Activated CD8-positive, alpha-beta T cell treated with anti-CD3 and anti-CD28 coated beads for 36 hours (primary cell): ENCODE measurements around the gene STIMATE. TPM values are rescaled to one million over a fixed set of nuclear protein-coding genes. Genes with fewer than 3 reads are reported as not detected.

Source experiments
- ATAC-seq: fragments of 200-7000 bp; cut with Tn5 transposase; one replicate; pipeline ENCODE4 v1.10.0; 2021; ENCODE audit warnings: mild to moderate bottlenecking, moderate library complexity
- CTCF ChIA-PET: fragments of 350-600 bp; sonication (Branson Sonifier 250); formaldehyde crosslinking; loops from one replicate; lab custom pipeline; 2021; ENCODE audit warnings: antibody characterized with exemption; lab: Charles Lee
- POLR2A ChIA-PET: fragments of 350-600 bp; sonication (Branson Sonifier 250); formaldehyde crosslinking; loops from one replicate; lab custom pipeline; 2021; ENCODE audit warnings: antibody characterized with exemption; lab: Charles Lee
- DNase-seq: peaks from one replicate; pipeline ENCODE4 v3.0.0-alpha.2; 2020
- H3K27ac Mint-ChIP-seq: one replicate; pipeline ENCODE4 v1.8.0; 2021; ENCODE audit warnings: mild to moderate bottlenecking, mixed read lengths
- H3K27me3 Mint-ChIP-seq: one replicate; pipeline ENCODE4 v1.8.0; 2021; ENCODE audit warnings: mixed read lengths
- H3K36me3 Mint-ChIP-seq: one replicate; pipeline ENCODE4 v1.8.0; 2021; ENCODE audit warnings: low read depth, mixed read lengths
- H3K4me1 Mint-ChIP-seq: one replicate; pipeline ENCODE4 v1.8.0; 2021; ENCODE audit warnings: low read depth, mixed read lengths
- H3K4me3 Mint-ChIP-seq: one replicate; pipeline ENCODE4 v1.8.0; 2021; ENCODE audit warnings: mild to moderate bottlenecking, moderate library complexity, mixed read lengths
- H3K9me3 Mint-ChIP-seq: one replicate; pipeline ENCODE4 v1.8.0; 2021; ENCODE audit warnings: mixed read lengths
- intact Hi-C: fragments of 100-400 bp; cut with micrococcal nuclease; formaldehyde crosslinking; loops from one replicate; pipeline ENCODE4 v1.10.0; 2022
- total RNA-seq, 2 experiments: library from RNA; stranded (reverse); gene quantifications; one replicate each; pipeline ENCODE4 v1.2.3, GENCODE V29; 2021
- TF ChIP-seq, protein P1 (sequence below): fragments of 200-600 bp; IDR thresholded peaks from one replicate; pipeline ENCODE4 v1.8.0; 2022; ENCODE audit warnings: antibody characterized with exemption, mild to moderate bottlenecking

Gene STIMATE
- total RNA-seq, 2 experiments from 2014 or later, result 17.3 to 18.3 TPM

DNA sequence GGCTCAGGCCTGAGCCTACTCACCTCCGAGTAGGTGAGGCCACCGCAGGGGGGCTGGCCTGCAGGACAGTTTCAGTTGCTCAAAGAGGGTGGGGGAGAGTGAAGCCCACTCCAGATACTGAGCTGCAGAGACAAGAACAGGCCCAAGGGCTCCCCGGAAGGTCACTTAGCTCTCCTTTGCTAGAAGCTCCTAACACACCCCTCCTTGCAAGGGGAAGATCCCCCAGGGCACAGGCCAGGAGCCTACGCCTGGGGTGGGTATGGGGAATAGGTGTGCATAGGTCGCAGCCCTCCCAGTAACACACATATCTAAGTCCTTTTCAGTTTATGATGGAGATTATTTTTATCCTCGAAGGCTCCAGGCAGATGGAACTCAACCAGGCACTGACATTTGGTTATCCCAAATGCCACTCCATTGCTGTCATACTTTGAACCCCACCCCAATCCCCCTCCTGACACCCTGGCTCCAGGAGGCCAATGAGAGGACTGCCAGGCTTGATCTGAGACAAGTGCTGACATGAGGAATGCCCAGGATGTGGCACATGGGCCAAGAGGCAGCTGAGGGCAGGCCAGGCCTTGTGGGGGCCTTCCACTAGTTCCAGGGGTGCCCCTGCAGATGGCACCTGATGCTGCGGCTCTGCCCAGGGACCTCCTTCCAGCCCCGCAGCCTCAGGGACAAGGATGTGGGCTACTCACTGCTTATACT lies 61.4 kb downstream of the STIMATE start:
- Mint-ChIP-seq H3K27me3 (no peaks in the 10 kb centered on the region), H3K4me3 (no peak overlapping the region), H3K4me1 (peaks cover 27% of the 10 kb centered on the region), H3K36me3 (peaks cover under 1% of the 10 kb centered on the region), H3K9me3 (no peaks in the 10 kb centered on the region), H3K27ac (no peak overlapping the region)
- no peak for DNase-seq
- ATAC-seq, result no peak
- ChIA-PET CTCF (interaction anchor here (1.0 kb wide), 1 partner anchor 236 kb away, joined by 3 read pairs; no protein-coding TSS in a partner anchor), POLR2A (no interaction called here)
- TF ChIP-seq, protein P1, sequence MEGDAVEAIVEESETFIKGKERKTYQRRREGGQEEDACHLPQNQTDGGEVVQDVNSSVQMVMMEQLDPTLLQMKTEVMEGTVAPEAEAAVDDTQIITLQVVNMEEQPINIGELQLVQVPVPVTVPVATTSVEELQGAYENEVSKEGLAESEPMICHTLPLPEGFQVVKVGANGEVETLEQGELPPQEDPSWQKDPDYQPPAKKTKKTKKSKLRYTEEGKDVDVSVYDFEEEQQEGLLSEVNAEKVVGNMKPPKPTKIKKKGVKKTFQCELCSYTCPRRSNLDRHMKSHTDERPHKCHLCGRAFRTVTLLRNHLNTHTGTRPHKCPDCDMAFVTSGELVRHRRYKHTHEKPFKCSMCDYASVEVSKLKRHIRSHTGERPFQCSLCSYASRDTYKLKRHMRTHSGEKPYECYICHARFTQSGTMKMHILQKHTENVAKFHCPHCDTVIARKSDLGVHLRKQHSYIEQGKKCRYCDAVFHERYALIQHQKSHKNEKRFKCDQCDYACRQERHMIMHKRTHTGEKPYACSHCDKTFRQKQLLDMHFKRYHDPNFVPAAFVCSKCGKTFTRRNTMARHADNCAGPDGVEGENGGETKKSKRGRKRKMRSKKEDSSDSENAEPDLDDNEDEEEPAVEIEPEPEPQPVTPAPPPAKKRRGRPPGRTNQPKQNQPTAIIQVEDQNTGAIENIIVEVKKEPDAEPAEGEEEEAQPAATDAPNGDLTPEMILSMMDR, result no peak
- intact Hi-C loops, result no loop called here

DNA sequence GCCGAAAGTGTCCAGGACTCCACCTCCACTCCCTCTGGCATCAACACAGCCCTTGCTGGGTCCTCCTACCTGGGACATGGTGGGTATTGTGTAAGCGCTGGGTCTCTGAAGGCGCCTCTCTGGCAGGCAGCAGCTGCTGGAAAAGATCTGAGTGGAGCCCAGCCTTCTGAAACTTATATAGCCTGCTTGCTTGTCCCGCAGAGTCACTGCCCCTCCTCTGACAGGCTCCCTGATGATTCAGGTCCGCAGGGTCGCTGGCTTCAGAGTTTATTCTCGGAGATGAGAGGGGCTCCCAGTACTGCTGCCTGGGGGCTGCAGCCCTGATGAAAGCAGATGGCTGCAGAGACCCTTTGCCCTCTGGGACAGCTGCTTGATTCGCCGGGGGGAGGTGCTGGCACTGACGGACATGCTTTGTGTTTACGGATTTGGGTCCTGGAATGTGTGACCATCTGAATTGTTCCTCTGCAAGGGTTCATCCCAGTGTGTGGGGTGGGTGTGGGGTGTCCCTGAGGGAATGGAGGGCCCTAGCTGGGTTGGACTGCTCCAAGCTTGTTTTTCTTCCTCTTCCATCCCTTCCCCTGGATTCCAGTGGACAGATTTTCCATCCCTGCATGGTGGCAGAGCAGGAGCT lies 62.4 kb downstream of the STIMATE start, which contains the start of gene MUSTN1:
Gene MUSTN1 (minus strand): TSS at position 149 of the 631 bp plus-strand sequence. CDS start 71 bp downstream, at position 78.
- Mint-ChIP-seq H3K4me3 (no peak within 1 kb of the TSS), H3K27ac (no peak within 1 kb of the TSS), H3K9me3 (no peaks in the 10 kb centered on the region), H3K27me3 (no peaks in the 10 kb centered on the region), H3K4me1 (peaks cover 27% of the 10 kb centered on the region), H3K36me3 (no peaks in the 10 kb centered on the region)
- POLR2A ChIA-PET, result no interaction called here
- no peak for DNase-seq
- CTCF ChIA-PET, result interaction anchor here (1.0 to 1.1 kb wide), 2 partner anchors 16 to 237 kb away, joined by 3 read pairs; no protein-coding TSS in a partner anchor
- TF ChIP-seq, protein P1, result no peak
- intact Hi-C loops, result no loop called here
- ATAC-seq, result no peak

DNA sequence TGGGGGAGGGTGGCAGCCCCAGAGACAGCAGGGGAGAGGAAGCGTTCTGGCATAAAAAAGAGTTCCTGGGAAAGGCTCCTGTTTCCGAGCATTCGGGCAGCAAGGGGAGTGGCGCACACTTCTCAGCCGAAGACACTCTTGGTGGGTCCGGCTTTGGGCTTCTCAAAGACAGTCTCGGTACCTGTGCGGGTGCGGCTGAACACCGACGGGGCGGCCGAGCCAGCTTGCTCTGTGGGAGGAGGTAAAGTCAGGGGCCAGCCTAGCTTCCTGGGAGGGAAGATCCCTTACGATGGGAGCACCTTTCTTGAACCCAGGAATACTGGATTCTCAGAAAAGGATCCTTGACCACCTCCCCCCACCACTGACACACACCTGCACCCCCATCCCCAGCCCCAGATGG lies 64.1 kb downstream of the STIMATE start:
- intact Hi-C loops, result no loop called here
- Mint-ChIP-seq H3K9me3 (no peaks in the 10 kb centered on the region), H3K36me3 (no peaks in the 10 kb centered on the region), H3K4me1 (peaks cover 13% of the 10 kb centered on the region), H3K27me3 (no peaks in the 10 kb centered on the region), H3K27ac (no peak overlapping the region), H3K4me3 (no peak overlapping the region)
- TF ChIP-seq, protein P1, result no peak
- ChIA-PET POLR2A (no interaction called here), CTCF (no interaction called here)
- ATAC-seq (no peak), DNase-seq (no peak)

DNA sequence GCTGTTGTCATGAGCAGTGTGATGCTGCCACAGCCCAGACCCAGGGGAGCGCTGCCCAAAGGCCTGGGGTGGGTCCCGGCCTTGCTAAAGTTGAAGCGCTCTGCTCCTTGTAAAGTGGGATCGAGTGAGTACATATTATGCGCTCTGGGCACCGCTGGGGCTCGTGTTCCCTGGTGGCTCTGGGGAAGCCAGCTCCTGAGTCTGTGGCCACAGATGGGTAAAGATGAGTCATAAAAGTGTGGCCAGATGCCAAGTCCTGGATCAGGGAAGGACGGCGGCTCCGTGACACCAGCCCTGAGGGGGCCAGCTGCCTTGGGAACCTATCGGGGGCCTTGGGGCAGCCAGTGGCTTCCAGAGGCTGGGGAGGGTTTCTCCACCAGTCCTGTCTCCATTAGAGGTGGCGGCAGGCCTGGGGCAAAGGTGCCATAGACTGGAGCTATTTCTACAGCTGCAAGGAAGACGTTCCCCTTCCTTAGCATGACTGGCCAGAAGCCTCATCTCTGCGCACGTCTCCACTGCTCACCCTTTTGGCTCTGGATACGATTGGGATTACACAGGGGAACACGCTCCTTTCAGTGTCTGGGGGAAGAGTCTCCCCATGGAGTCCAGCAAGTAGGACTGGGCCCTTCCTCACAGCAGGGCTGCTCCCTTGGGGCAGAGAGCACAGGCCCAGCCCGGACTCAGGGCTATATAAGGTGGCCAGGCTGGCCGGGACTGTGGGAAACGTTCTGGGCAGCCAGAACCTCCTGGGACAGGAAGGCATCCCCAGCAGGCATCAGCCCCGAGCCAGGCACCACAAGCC lies 65.6 kb downstream of the STIMATE start:
- no peaks in the 10 kb centered on the region for H3K9me3 Mint-ChIP-seq
- no peak overlapping the region for H3K27ac Mint-ChIP-seq
- no peaks in the 10 kb centered on the region for H3K27me3 Mint-ChIP-seq
- DNase-seq, result no peak
- CTCF ChIA-PET, result no interaction called here
- TF ChIP-seq, protein P1, result no peak
- intact Hi-C loops, result no loop called here
- POLR2A ChIA-PET, result interaction anchor here (1.1 kb wide), 1 partner anchor 17 kb away, joined by 4 read pairs; no protein-coding TSS in a partner anchor
- no peak overlapping the region for H3K4me3 Mint-ChIP-seq
- ATAC-seq, result no peak
- H3K4me1 Mint-ChIP-seq, result peaks cover 5% of the 10 kb centered on the region
- no peaks in the 10 kb centered on the region for H3K36me3 Mint-ChIP-seq
